OCI-LY7 (cell line): ENCODE measurements around the gene RABEP1.
"Not testable (repeated sequence)": the region's sequence is repeated elsewhere in the genome, so short reads cannot be mapped to it uniquely, and the experiment has no call there.

Experiments
- EZH2phosphoT487 ChIP-seq: fragments of 200-600 bp; sonication (generic); IDR thresholded peaks from 2 replicates; pipeline ENCODE4 v1.6.1; 2018; ENCODE audit warnings: low read depth, borderline replicate concordance, mild to moderate bottlenecking, mixed run types, antibody characterized with exemption, low read length, moderate library complexity, mixed read lengths
- TF ChIP-seq, protein P1 (sequence below): fragments of 200-600 bp; sonication (generic); conservative IDR thresholded peaks from 2 replicates; pipeline ENCODE4 v1.5.1; 2014; ENCODE audit warnings: mild to moderate bottlenecking, antibody characterized with exemption, low read length, moderate library complexity, mixed read lengths

DNA sequence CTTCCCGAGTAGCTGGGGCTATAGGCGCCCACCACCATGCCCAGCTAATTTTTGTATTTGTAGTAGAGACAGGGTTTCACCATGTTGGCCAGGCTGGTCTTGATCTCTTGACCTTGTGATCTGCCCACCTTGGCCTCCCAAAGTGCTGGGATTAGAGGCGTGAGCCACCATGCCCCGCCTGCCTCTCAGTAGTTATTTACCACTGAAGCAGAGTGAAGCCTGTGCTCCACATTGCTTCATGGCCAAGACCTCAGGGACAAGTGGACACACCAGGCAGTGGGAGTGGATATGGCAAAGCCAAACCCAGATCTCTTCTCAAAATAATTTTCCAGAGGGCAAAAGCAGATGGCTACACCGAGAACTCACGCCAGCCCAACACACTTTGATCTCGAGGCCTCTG lies 48.6 kb upstream of the RABEP1 start:
- TF ChIP-seq, protein P1, sequence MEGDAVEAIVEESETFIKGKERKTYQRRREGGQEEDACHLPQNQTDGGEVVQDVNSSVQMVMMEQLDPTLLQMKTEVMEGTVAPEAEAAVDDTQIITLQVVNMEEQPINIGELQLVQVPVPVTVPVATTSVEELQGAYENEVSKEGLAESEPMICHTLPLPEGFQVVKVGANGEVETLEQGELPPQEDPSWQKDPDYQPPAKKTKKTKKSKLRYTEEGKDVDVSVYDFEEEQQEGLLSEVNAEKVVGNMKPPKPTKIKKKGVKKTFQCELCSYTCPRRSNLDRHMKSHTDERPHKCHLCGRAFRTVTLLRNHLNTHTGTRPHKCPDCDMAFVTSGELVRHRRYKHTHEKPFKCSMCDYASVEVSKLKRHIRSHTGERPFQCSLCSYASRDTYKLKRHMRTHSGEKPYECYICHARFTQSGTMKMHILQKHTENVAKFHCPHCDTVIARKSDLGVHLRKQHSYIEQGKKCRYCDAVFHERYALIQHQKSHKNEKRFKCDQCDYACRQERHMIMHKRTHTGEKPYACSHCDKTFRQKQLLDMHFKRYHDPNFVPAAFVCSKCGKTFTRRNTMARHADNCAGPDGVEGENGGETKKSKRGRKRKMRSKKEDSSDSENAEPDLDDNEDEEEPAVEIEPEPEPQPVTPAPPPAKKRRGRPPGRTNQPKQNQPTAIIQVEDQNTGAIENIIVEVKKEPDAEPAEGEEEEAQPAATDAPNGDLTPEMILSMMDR = not testable (repeated sequence)
- not testable (repeated sequence) for TF ChIP-seq EZH2phosphoT487
